Activated T-cell treated with anti-CD3 and anti-CD28 coated beads, Interleukin-2, amount 50 U/mL, for 48 hours (primary cell): ENCODE data around the gene SMAD4.

Experiments
- DNase-seq, 2 experiments: peaks; one replicate each; pipeline ENCODE4 v3.0.0-alpha.2; 2020

SMAD4 gene

DNA sequence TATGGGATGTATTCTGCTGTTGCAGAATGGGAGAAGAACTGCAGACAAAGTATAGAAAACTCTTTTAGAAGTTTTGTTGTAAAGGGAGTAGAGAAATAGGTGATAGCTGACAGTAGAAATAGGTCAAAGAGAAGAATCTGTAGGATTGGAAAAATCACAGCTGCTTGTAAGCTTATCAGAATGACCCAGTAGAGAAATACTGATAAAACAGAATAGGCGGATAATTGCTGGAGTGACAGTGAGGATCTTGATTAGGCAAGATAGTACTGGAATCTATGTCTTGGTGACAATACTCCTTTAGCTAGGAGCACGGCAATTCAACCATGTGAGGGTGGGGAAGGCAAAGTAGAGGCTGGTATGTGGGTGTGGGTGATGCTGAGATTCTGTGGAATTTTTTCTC is 4.5 kb upstream of the SMAD4 start:
- DNase-seq: no peak

DNA sequence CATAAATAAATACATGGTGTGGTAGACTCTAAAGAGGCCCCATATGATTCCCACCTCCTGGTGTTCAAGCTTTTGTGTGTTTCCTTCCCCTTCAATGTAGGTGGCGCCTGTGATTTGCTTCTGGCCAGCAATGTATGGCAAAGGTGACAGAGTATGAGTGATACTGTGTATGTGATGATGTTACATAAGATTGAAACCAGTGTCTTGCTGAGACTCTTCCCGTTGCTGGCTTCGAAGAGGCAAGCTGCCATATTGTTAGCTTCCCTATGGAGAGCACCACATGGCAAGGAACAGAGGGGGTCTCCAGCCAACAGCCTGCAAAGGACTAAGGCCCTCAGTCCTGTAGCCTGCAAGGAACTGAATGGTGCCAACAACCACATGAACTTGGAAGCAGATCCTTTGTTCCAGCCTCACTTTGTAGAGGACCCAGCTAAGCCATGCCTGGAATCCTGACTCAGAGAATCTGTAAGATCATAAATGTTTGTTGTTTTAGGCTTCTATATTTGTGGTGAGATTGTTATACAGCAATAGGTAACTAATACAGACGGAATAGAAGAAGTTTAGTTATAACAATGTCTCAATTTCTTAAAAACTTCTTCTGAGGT is 1.7 kb upstream of the SMAD4 start:
- DNase-seq: no peak

DNA sequence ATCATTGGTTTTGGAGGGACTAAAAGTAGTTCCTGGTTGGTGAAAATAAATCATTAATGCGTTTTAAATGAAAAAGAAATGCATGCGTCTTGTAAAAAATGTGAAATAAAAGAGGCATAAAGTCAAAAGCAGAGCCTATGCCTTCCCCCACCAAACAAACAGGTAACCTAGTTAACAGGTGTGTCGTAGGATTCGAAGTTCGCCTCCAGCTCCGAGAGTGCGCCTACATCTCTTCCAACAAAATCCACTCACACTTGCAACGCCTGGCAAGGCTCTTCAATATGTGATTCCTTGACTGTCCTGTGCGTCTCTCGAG is 677 bp upstream of the SMAD4 start:
- no peak for DNase-seq

DNA sequence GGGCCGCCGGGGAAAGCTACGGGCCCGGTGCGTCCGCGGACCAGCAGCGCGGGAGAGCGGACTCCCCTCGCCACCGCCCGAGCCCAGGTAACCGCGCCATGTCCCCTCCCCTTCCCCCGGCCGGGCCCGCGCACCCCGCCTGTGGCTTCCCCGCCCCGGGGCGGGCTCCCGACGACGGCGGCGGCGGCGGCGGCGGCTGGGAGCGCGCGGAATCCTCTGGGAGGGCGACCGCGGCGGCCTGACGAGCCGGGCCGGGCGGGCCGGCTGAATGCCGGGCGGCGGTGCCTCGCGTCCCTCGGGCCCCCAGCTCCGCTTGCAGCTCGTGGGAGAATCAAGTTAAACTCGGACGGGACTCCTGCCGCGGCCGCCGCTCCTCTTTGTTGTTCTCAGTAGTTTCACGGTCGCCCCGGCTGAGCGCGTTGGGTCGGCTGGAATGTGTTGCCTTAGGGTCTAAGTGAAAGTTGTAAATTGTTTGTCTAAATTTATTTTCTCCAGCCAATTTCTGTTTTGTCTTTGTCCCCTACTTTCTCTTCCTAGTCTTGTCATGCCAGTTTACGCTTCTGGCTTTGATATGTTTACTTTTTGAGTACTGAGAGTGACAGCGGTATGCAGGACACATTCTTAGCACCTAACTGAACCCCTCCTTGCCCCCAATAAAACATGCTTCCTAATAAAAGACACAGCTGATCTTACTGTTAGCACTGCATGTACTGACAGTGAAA is 685 bp downstream of the SMAD4 start:
- peak; percentile 69 to 73 for DNase-seq

DNA sequence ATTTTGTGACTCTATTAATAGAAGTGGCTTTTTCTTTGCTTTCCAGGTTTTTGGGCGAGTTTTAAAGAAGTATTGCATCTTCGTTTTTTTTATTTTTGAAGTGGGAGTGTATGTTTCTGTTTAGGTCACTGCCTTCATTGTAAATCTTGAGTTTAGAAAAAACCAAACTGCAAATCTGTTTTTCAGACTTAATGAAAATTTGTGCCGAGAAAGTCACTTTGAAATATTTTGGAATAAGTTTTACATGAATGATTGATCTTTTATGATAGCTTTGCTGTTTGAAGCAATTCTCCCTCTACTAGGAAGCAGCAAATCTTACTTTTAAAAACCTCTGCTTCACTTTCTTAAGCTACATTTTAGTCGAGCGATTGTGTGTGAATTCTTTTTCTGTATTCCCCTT is 2.2 kb downstream of the SMAD4 start:
- DNase-seq: no peak

DNA sequence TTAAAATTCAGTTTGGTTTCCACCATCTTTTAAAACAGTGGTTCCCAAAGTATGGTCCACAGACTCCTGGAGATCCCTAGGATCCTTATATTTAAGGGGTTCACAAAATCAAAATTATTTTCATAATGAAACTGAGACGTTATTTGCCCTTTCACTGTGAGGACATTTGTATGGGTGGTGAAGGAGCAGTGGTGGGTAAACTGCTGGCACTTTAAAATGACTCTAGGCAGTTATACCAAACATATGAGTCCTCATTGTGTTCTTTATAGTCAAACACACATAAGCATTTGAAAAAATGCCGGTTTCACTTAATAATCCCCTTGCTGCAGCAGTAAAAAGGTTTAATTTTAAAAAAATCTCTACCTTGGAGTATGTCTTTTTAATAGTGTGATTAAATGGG is 7.2 kb downstream of the SMAD4 start:
- no peak for DNase-seq

DNA sequence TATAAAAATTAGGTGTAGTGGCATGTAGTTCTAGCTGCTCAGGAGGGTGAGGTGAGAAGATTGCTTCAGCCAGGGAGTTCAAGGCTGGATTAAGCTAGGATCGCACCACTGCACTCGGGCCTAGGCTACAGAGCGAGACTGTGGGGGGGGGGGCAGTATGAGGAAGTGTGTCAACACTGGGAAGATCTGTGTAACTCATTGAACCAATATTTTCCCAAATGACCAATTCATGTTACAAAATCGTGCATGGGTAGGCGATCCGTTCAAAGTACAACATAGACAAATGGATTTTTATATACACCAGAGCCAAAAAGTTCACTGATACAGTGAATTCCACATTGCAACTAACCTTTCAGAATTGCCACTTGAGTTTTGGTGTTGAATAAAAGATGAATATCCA is 8.1 kb downstream of the SMAD4 start:
- DNase-seq: no peak

DNA sequence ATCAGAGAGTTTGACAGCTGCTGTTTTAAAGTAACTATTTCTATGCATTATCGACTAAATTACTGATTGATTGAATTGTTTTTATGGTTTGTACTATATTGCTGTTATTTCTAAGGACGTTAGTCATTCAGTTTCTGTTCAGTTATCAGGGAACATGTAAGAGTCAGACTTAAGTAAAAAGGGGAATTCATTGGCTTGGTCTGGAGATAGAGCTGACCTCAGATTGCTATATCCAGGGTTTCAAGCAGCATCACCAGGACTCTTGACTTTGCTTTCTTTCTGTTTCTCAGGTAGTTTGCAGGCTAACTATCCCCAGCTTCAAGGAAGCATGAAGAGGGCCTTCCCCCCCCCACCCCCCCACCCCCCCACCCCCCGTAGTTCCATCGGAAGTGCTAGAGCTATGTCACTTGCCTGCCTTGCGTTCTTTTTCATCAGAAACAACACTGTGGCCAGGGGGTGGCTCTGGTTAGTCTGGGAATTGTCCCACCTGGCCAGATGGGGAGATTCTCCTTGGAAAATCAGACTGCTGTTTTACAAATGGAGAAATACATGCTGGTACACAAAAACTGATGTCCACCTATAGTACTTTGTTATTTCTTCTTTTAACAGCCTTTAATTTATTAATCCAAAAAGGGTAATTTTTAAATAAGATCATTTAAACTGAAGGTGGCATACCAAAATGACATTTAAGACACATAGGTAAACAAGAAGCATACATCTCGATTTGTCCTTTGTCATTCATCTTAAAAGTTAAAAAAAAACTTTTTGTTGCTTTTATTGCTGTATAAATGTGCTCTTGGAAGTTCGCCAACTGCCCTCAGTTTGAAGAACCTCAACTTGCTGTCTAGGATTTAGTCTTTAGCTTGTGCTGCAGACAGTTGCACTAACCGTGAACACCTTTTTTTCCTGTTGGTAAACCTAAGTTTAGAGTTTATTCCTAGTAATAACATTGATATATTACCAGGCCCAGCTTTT is 9.4 kb downstream of the SMAD4 start:
- no peak for DNase-seq

DNA sequence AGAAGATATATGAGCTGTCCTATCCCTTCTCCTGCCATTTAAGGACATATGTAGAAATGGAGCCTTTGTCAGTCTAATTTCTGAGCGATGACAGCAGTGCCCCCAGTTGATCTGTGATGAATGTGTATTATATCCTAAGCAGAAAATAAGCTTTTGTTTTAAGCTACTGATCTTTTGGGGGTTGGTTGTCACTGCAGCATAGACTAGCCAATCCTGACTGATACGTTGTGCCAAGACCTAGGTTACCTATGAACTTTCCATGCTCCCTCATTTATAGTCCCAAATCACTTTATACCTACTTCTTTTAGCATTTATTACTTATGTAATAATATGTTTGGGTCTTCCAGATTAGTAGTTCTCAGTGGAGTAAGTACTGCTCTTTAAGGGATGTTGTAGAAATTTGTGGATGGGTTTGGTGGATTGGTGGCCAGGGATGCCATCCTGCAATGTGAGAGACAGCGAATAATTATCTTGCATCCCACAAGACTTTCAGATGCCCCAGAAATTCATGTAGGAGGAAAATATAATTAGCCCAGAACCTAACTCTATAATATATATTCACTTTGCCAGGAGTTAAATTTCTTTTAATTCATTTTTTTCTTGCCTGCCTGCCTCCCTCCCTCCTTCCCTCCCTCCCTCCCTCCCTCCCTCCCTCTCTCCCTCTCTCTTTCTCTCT is 11.8 kb downstream of the SMAD4 start:
- DNase-seq: no peak

DNA sequence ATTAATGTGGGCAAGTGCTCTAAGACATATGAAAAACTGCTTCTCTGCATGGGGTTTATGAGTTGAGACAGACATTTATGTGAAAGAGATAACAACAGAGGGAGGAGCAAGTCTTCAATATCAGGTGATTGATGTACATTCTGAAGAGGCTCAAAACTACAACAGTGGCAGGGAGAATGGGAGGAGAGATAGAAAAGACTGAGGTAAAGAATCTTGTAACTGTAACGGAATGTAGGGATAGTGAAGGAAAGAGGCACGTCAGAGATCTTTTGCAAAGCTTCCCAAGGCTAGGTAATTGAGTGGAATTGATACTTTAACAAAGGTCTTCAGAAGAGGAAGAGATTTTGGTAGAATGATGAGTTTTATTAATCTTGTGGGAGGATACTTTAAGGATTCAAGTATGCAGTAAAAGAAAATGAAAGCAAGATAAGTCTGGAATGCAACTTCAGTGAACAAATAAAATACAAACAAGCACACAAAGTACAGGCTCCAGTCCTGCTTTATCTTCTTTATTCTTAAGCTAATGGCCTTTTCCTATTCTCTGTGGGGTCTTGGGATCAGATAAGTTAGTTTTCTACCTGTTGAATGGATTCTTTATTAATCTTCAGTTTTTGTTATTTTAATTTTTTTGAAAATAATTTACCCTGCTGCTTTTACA is 15.0 kb downstream of the SMAD4 start:
- no peak for DNase-seq

DNA sequence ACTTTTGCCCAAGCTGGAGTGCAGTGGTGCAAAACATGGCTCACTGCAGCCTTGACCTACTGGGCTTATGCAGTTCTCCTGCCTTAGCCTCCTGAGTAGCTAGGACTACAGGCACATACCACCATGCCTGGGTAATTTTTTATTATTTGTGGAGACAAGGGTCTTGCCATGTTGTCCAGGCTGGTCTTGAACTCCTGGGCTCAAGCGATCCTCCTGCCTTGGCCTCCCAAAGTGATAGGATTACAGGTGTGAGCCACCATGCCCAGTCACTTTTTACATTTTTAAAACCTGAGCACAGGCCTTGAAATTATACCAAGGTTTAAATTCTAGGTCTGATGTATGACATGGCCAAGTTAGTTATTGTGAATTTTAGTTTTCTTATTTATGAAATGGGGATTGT is 18.2 kb downstream of the SMAD4 start:
- no peak for DNase-seq

DNA sequence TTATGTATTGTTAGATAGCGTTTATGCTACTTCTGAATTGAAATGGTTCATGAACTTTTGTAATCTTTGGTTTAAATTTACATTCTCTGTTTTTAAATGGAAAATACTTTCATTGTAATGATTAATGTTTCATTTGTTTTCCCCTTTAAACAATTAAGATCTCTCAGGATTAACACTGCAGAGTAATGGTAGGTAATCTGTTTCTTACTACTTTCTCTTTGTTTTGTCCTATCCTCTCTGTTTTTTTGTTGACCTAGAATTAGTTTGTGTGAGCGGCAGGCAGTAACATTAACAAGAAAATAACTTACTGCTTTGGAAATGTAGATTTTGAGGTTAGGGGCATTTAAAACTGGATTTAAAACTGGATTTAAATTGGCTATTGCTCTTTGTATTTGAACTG is 19.1 kb downstream of the SMAD4 start:
- no peak for DNase-seq

DNA sequence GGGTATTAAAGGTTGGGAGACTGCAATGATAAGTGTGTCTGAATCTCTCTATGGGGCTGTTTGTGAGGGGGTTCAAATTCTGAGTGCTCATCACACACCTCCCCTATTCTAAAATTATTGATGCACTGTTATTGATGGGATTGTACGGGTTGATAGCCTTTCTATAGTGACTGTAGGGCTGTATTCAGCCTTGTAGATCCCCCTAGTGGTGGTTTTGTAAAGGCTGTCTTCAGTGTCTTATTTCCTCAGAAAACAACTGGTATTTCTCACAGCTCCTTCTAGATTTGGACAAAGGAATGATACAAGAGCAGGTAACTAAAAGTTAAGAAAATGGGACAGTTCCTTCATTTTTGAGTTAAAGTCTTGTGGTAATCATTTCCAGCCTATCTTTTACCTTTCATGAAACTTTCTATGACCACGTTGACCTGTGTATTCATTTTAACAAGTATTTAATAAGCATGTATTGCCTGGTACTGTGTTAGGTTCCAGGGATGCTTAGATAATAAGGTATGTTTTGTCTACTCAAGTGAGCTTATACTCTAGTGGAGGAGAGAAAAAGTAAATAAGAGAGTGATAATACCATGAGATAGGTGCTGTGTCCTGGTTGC is 21.2 kb downstream of the SMAD4 start:
- DNase-seq: no peak

DNA sequence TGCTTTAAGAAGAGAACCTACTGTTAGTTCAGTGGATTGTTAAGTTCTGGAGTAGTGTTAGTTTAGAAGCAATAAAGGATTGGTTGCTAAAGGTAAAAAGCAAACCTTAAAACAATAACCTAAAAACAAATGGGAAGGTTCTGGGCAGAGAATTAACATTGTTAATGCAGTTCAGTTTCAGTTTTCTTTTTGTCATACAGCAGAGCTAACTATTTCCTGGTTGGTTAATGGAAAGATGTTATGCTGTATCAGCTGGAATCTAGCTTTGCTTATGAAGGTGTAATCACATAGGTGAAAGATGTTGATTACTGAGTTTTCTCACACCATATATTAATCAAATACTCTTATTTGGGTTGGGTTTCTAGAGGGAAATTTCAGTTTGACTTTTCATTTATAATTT is 23.8 kb downstream of the SMAD4 start:
- DNase-seq: no peak

DNA sequence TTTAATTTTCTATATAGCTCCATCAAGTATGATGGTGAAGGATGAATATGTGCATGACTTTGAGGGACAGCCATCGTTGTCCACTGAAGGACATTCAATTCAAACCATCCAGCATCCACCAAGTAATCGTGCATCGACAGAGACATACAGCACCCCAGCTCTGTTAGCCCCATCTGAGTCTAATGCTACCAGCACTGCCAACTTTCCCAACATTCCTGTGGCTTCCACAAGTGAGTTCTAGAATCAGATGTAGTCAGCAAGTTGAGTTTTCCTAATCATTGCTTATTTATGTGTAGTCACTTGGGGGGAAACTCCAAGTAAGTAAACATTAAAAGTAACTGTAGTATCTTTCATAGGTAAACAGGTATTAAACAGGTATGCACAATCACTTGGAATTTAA is 24.8 kb downstream of the SMAD4 start:
- DNase-seq: no peak

DNA sequence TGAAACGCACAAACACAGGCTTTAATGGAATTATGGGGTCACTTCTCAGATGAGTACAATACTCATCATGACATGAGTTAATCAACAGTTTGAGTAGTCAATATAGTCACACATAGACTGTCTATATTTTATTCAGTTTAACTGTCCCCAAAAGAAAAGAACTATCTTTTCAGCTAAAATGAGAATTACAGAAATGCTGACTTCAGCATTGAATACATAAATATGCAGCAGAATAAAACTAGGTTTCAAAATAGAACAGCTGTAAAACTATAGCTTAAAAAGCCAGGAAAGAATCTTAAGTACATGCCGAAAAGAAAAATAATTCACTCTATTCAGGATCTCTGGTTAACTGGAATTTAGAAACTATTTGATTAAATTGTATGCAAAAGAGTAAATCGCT is 30.0 kb downstream of the SMAD4 start:
- no peak for DNase-seq

DNA sequence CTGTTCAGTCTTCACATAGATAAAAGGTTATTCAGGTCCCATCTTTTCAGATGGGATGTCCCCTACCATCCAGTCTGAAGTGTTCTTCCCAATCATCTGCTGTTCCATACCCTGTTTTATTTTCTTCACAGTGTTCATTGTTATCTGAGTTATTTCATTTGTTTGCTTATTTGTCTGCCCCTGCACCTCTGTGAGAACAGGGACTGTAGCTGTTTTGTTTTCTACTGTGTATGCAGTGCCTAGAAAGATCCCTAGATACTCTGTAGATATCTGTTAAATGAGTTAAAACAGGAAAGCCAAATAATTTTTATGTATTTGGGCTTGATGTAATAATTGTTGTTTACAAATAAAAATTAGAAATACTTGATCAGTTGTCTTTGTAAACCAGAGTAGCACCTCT is 34.2 kb downstream of the SMAD4 start:
- DNase-seq: no peak

DNA sequence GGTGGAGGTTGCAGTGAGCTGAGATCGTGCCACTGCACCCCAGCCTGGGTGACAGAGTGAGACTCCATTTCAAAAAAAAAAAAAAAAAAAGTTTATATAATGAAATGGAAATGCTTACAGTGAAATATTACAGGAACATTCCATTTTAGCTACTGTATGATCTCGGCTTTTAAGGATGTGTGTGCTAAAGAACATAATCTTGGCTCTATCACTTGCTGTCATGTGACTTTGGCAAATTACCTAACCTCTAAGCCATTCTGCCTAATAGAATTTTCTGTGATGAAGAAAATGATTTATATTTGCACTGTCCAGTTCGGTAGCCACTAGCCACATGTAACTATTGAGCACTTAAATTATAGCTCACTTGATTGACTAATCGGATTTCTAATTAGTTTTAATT is 36.3 kb downstream of the SMAD4 start:
- no peak for DNase-seq

DNA sequence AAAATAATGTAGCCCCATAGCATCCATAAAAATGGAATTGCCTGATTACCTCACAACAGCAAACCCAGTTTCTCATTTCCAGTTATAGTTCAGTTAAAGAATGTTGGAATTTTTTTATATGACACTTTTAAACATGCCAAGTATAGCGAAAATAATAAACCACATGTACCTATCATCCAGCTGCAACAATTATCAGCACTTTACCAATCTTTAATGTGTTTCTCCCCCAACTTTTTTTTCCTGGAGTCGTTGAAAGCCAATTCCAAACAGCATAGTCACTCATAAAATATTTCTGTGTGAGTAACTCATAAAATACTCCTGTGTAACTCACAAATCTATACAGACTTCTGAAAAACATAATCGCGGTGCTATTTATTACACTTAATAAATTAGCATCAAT is 38.1 kb downstream of the SMAD4 start:
- DNase-seq: no peak

DNA sequence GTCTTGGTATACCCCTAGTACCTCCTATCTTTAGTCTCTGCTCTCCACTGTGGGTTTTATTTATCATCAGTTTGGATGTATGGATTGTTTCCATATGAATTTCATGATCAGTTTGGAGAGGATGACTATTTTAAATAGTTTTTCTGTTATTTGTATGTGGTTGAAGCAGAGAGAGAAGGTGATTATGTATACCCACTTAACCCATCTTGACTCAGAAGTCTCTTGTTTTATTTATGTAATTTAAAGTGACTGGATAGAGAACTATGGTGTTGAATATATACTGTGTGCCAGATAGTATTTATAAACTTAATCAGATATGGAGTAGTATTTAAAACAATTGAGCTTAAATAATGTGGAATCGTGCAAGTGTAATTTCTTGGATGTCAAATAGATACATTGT is 39.9 kb downstream of the SMAD4 start:
- DNase-seq: no peak

DNA sequence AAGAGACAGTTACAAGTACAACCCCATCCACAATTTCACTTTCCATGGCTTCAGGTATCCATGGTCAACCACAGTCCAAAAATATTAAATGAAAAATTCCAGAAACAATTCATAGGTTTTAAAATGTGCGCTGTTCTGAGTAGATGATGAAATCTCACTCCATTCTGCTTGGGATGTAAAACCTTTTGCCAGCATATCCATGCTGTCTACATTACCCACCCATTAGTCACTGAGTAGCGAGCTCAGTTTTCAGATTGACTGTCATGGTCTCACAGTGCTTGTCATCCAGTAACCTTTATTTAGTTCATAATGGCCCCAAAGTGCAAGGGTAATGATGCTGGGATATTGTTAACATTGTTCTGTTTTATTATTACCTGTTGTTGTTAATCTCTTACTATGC is 40.5 kb downstream of the SMAD4 start:
- no peak for DNase-seq

DNA sequence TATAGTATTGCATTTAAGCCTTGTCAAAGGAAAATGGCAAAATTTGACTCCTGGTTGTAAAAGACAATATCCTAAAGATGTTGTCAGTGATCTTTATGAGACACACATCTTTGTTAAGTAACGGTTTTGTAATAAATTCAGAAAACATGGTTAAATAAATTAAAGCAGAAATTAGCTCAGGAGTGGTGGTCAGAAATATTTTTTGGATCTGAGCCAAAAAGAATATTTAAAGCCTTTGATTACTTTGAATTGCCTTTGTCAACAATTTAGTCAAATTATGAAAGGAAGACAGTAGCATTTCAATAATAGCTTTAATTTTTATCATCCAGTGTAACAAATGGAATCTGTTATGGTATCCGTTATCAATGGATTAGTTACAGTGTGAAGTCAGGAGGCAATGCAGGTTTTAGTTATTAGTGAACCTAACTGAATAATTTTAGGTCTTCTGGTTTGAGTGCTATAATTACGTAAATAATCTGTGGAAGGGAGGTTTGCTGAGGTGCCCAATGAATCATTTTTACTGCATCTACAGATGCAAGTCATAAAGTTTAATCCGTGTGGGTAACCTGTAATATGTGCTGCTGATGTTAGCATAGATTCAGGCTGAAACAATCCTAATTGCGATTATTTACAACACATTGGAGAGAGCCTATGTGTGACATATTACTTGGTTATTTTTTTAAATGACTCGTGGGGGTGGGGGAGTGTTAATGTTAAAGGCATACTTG is 42.7 kb downstream of the SMAD4 start:
- no peak for DNase-seq
